Measurements from ENCODE around the gene AMZ1. TPM values are rescaled to one million over a fixed set of nuclear protein-coding genes. Genes with fewer than 3 reads are reported as not detected.

The AMZ1 gene
- polyA plus RNA-seq (2013, experiment 1 of 2; ENCODE audit: insufficient read length), result 0.20 TPM
- 0.23 TPM for polyA plus RNA-seq (2013, experiment 2 of 2; ENCODE audit: insufficient read length)

- peak; percentile 9 for DNase-seq
These were observed at the start of gene AMZ1 for GRCh38 chr7:2687881-2688318. TSS of gene AMZ1 (plus strand) at chr7:2688202. CDS start at chr7:2700452, 12,250 bp downstream.

GRCh38 chr7:2638224-2638991 lies 49.6 kb upstream of the AMZ1 start:
- DNase-seq, result peak; percentile 87

GRCh38 chr7:2639181-2639681 lies 48.8 kb upstream of the AMZ1 start:
- no peak for DNase-seq

- no peak for DNase-seq
These were observed 48.1 kb upstream of the AMZ1 start for GRCh38 chr7:2639695-2640481.

- no peak for DNase-seq
These were observed 47.5 kb upstream of the AMZ1 start for GRCh38 chr7:2640482-2640830.

- DNase-seq, result no peak
These were observed 47.1 kb upstream of the AMZ1 start for GRCh38 chr7:2640846-2641316.

GRCh38 chr7:2641406-2642393 lies 46.3 kb upstream of the AMZ1 start:
- peak; percentile 91 for DNase-seq

GRCh38 chr7:2643386-2644219 lies 44.4 kb upstream of the AMZ1 start:
- DNase-seq, result no peak

- DNase-seq, result no peak
These were observed 43.8 kb upstream of the AMZ1 start for GRCh38 chr7:2644220-2644561.

- no peak for DNase-seq
These were observed 43.3 kb upstream of the AMZ1 start for GRCh38 chr7:2644562-2645273.

- DNase-seq, result peak; percentile 61
These were observed 42.6 kb upstream of the AMZ1 start for GRCh38 chr7:2645274-2645868.

GRCh38 chr7:2646336-2646679 lies 41.7 kb upstream of the AMZ1 start:
- DNase-seq, result no peak

- no peak for DNase-seq
These were observed 41.1 kb upstream of the AMZ1 start for GRCh38 chr7:2646680-2647571.

- no peak for DNase-seq
These were observed 40.3 kb upstream of the AMZ1 start for GRCh38 chr7:2647594-2648172.

GRCh38 chr7:2649139-2649838 lies 38.7 kb upstream of the AMZ1 start:
- no peak for DNase-seq

GRCh38 chr7:2649991-2650390 lies 38.0 kb upstream of the AMZ1 start:
- no peak for DNase-seq

- peak; percentile 24 for DNase-seq
These were observed 37.6 kb upstream of the AMZ1 start for GRCh38 chr7:2650451-2650850.

GRCh38 chr7:2651336-2651735 lies 36.7 kb upstream of the AMZ1 start:
- DNase-seq, result peak; percentile 37
